ENCODE results near the gene MYO1D.

The MYO1D gene

GRCh38 chr17:32566303-32566702 is 310.6 kb downstream of the MYO1D start:
- Mint-ChIP-seq H3K9me3 (no peaks in the 10 kb centered on the region), H3K27ac (no peak overlapping the region), H3K36me3 (ENCODE audit: low read depth) (no peaks in the 10 kb centered on the region), H3K4me1 (ENCODE audit: low read depth) (peaks cover 41% of the 10 kb centered on the region), H3K27me3 (no peaks in the 10 kb centered on the region), H3K4me3 (no peak overlapping the region)

DNA sequence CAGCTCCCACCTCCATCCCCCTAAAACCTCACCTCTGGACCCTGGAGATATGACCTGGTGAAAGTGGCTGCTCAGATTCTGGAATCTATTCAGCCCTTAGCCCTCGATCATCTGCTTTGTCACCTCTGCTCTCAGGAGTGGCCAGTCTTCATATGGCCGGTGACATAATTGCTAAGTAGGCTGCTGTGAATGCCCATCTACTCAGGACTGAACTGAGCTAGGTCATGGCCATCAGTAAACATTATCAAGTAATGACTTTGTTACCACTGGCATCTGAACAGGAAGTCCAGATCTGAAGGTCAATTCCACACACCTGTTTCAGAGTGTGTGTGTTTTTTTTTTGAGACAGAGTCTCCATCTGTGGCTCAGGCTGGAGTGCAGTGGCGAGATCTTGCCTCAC is 311.5 kb downstream of the MYO1D start:
- H3K27me3 Mint-ChIP-seq = no peaks in the 10 kb centered on the region
- no peak overlapping the region for H3K4me3 Mint-ChIP-seq
- no peaks in the 10 kb centered on the region for H3K9me3 Mint-ChIP-seq
- no peak overlapping the region for H3K27ac Mint-ChIP-seq
- peaks cover 32% of the 10 kb centered on the region for H3K4me1 Mint-ChIP-seq (ENCODE audit: low read depth)
- no peaks in the 10 kb centered on the region for H3K36me3 Mint-ChIP-seq (ENCODE audit: low read depth)

- Mint-ChIP-seq H3K27me3 (no peaks in the 10 kb centered on the region), H3K27ac (peak overlapping the region; percentile 49), H3K4me1 (ENCODE audit: low read depth) (peaks cover 25% of the 10 kb centered on the region), H3K36me3 (ENCODE audit: low read depth) (no peaks in the 10 kb centered on the region), H3K4me3 (no peak overlapping the region), H3K9me3 (no peaks in the 10 kb centered on the region)
Observed at GRCh38 chr17:32564325-32564724, 312.6 kb downstream of the MYO1D start.

GRCh38 chr17:32563583-32563982 is 313.3 kb downstream of the MYO1D start:
- Mint-ChIP-seq H3K27ac (no peak overlapping the region), H3K36me3 (ENCODE audit: low read depth) (no peaks in the 10 kb centered on the region), H3K9me3 (no peaks in the 10 kb centered on the region), H3K4me1 (ENCODE audit: low read depth) (peaks cover 27% of the 10 kb centered on the region), H3K4me3 (no peak overlapping the region), H3K27me3 (no peaks in the 10 kb centered on the region)

DNA sequence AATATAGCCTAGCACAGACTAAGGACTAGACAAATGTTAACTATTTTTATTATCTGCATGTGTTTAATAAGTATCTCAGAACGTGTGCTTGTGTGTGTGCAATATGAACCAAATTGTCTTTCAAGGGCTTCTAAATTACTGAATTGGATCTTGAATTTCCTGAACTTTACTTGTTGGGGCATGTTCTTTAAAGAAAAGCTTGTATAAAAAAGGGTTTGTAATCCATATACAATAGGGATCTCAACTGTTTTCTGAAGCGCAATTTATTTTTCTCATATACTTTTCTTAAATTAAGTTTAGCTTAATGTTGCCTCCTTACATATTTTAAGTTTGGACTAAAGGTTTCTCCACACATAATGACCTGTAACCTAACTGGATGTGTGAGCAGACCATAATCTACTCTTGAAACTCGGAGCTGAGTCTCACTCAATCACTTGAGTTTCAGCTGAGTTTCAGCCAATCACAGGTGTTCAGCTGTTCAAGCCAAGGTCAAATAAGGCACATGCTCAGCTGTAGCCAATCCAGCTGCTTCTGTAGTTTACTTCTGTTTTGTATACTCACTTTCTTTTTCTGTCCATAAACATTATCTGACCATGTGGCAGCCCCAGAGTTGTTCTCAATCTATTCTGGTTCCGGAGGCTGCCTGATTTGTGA is 317.8 kb downstream of the MYO1D start:
- H3K9me3 Mint-ChIP-seq = no peaks in the 10 kb centered on the region
- peaks cover 42% of the 10 kb centered on the region for H3K4me1 Mint-ChIP-seq (ENCODE audit: low read depth)
- no peaks in the 10 kb centered on the region for H3K27me3 Mint-ChIP-seq
- H3K4me3 Mint-ChIP-seq = no peak overlapping the region
- no peaks in the 10 kb centered on the region for H3K36me3 Mint-ChIP-seq (ENCODE audit: low read depth)
- H3K27ac Mint-ChIP-seq = no peak overlapping the region

GRCh38 chr17:32558326-32558955 is 318.5 kb downstream of the MYO1D start:
- no peaks in the 10 kb centered on the region for H3K9me3 Mint-ChIP-seq
- no peaks in the 10 kb centered on the region for H3K27me3 Mint-ChIP-seq

DNA sequence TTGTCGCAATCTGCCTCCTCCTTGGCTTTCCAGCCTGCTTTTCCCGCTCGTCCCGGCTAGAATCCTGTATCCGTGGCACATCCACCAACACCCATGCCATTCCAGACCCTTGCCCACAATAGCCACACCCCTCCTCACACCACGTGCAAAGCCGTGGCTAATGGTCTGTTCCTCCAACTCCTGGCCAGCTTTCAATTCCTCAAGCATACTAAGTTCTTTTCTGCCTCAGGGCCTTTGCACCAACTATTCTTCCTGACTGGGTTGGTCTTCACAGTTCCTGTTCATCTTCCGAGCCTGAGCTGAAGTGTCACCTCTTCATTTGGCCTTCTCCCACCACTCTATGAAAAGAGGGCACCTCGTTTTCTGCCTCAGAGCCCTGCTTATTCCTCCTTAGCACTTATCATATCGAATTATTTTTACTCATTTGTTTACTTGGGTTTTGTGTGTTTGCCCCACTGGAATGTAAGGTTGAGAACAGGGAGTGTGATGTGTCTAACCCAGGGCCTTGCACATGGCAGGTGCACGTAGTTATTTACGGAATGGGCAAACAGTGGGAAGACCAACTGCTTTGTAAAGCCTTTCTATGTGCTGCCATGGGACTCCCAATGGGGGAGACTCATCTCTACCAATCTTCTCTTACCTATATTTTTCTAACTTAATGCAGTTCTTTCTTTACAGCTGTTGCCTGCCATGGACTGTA is 321.2 kb downstream of the MYO1D start:
- Mint-ChIP-seq H3K27me3 (no peaks in the 10 kb centered on the region), H3K36me3 (ENCODE audit: low read depth) (no peaks in the 10 kb centered on the region), H3K9me3 (no peaks in the 10 kb centered on the region), H3K27ac (no peak overlapping the region), H3K4me3 (no peak overlapping the region), H3K4me1 (ENCODE audit: low read depth) (peaks cover 65% of the 10 kb centered on the region)

More at GRCh38 chr17:32558326-32558955, 318.5 kb downstream of the MYO1D start:
- Mint-ChIP-seq H3K27ac (peak overlapping the region; percentile 56), H3K36me3 (ENCODE audit: low read depth) (no peaks in the 10 kb centered on the region), H3K4me3 (no peak overlapping the region), H3K4me1 (ENCODE audit: low read depth) (peaks cover 41% of the 10 kb centered on the region)

DNA sequence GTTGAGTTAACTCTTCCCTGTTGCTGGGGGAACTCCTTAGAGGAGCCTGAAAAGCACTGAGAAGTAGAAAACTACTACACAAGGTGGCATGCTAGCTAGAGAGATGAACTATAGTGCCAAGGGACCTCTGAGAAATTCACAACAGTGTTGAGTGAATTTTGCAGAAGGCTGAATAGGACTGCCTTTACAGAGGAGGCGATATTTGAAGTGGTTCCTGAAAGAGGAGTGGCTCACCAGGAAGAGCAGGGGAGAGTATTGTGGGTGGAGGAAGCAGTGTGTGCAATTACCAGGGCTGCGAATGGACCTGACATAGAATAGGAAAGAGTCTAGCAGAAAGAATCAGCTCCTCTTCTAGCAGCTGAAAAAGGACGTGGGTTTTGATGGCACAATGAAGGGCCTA is 323.8 kb downstream of the MYO1D start:
- Mint-ChIP-seq H3K36me3 (ENCODE audit: low read depth) (no peaks in the 10 kb centered on the region), H3K27me3 (no peaks in the 10 kb centered on the region), H3K4me1 (ENCODE audit: low read depth) (peaks cover 57% of the 10 kb centered on the region), H3K9me3 (no peaks in the 10 kb centered on the region), H3K4me3 (no peak overlapping the region), H3K27ac (peak overlapping the region; percentile 24)

DNA sequence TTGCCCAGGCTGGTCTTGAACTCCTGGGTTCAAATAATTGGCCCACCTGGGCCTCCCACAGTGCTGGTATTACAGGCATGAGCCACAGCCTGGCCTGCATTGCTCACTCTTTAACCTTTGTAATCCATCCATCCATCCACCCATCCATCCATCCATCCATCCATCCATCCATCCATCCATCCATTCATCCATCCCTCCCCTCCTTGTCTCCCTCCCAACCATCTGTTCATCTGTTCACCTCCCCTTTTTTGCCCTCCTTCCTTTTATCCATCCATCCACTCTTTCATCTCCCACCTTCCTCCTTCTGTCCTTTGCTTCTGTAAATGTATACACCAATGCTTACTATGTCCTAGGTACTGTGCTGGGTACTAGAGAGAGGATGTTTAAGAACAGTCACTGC is 324.6 kb downstream of the MYO1D start:
- H3K36me3 Mint-ChIP-seq (ENCODE audit: low read depth) = no peaks in the 10 kb centered on the region
- H3K4me1 Mint-ChIP-seq (ENCODE audit: low read depth) = peaks cover 53% of the 10 kb centered on the region
- no peaks in the 10 kb centered on the region for H3K27me3 Mint-ChIP-seq
- no peaks in the 10 kb centered on the region for H3K9me3 Mint-ChIP-seq
- no peak overlapping the region for H3K27ac Mint-ChIP-seq
- no peak overlapping the region for H3K4me3 Mint-ChIP-seq

GRCh38 chr17:32551186-32551955 is 325.6 kb downstream of the MYO1D start:
- Mint-ChIP-seq H3K27me3 (no peaks in the 10 kb centered on the region), H3K4me1 (ENCODE audit: low read depth) (peaks cover 48% of the 10 kb centered on the region), H3K36me3 (ENCODE audit: low read depth) (no peaks in the 10 kb centered on the region), H3K27ac (peak overlapping the region; percentile 88), H3K9me3 (no peaks in the 10 kb centered on the region), H3K4me3 (peak overlapping the region; percentile 49)

DNA sequence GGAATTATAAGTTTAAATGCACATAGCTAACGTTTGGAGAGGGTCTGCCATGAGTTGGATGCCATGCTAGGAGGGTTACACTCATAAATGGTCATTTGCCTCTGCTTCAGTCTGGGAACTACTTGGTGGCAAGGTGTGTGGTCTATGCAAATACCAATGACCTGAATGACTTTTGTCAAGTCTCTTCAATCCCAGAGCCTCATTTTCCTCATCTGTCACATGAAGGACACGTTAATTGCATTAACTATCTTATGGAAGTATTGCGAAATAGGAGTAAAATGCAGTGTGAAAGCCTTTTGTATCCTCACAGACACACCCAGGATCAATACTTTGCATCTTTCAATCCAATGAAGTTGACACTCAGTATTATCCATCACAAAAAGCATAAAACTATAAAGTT is 327.4 kb downstream of the MYO1D start:
- H3K27ac Mint-ChIP-seq = no peak overlapping the region
- no peaks in the 10 kb centered on the region for H3K36me3 Mint-ChIP-seq (ENCODE audit: low read depth)
- no peaks in the 10 kb centered on the region for H3K27me3 Mint-ChIP-seq
- no peak overlapping the region for H3K4me3 Mint-ChIP-seq
- peaks cover 38% of the 10 kb centered on the region for H3K4me1 Mint-ChIP-seq (ENCODE audit: low read depth)
- no peaks in the 10 kb centered on the region for H3K9me3 Mint-ChIP-seq

DNA sequence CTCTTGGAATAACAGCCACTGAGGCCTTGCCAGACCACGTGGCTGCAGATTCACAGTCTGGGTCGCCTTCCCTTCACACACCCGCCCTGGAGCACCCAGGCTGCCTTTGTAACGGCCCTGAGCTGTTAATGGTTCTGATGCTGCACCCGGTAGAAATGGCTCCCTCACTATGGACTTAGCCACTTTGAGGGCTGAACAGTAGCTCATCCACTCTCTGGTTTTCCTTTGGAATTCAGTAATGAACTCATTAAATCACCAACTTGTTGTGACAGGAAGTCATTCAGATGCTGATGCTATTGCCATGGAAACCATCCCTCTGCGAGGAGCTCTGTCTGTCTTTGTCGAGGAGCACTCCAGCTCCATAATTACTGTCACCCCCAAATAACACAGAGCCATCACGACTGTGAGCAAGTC is 330.9 kb downstream of the MYO1D start:
- no peak overlapping the region for H3K4me3 Mint-ChIP-seq

DNA sequence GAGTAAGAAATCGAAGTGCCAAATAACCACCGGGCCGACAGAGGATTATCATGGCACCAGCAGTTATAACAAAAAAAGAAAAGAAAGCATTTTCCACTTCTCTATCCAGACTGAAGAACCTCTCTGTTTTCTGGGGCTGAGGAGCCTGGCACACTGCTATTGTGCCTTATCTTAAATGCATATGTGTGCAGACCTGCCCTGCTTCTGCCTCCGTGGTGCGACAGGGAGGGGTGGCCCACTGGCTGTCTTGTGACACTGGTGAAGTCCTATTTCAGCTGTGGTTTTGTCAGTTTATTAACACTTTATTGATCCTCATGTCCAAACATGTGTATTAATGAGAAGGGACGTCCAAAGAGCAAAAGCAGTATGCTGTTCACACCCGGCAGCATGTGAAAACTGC is 334.7 kb downstream of the MYO1D start:
- H3K27me3 Mint-ChIP-seq = no peaks in the 10 kb centered on the region
- H3K4me1 Mint-ChIP-seq (ENCODE audit: low read depth) = no peaks in the 10 kb centered on the region
- H3K9me3 Mint-ChIP-seq = no peaks in the 10 kb centered on the region
- no peaks in the 10 kb centered on the region for H3K36me3 Mint-ChIP-seq (ENCODE audit: low read depth)
- H3K27ac Mint-ChIP-seq = no peak overlapping the region
- H3K4me3 Mint-ChIP-seq = no peak overlapping the region

More for the DNA sequence above, 330.9 kb downstream of the MYO1D start:
- Mint-ChIP-seq H3K36me3 (ENCODE audit: low read depth) (no peaks in the 10 kb centered on the region), H3K4me1 (ENCODE audit: low read depth) (peaks cover 8% of the 10 kb centered on the region), H3K9me3 (no peaks in the 10 kb centered on the region), H3K27ac (no peak overlapping the region), H3K27me3 (no peaks in the 10 kb centered on the region)

- H3K36me3 Mint-ChIP-seq (ENCODE audit: low read depth) = no peaks in the 10 kb centered on the region
- H3K4me3 Mint-ChIP-seq = no peak overlapping the region
- no peaks in the 10 kb centered on the region for H3K27me3 Mint-ChIP-seq
- H3K27ac Mint-ChIP-seq = no peak overlapping the region
- no peaks in the 10 kb centered on the region for H3K4me1 Mint-ChIP-seq (ENCODE audit: low read depth)
- H3K9me3 Mint-ChIP-seq = no peaks in the 10 kb centered on the region
Observed at GRCh38 chr17:32541640-32542039, 335.3 kb downstream of the MYO1D start.
